K562 (cell line): ENCODE results near the gene SHC1. TPM values are rescaled to one million over a fixed set of nuclear protein-coding genes. Genes with fewer than 3 reads are reported as not detected.

Experiments
- CBFA2T3 ChIP-seq: fragments of 450-650 bp; IDR thresholded peaks from 2 replicates; pipeline ENCODE4 v1.6.1; 2017
- E2F6 ChIP-seq, 2 experiments: IDR thresholded peaks; 2 replicates each; pipeline ENCODE4 v1.6.1; 2011; ENCODE audit warnings: borderline replicate concordance in 1 of 2, control low read depth in 1 of 2, low read depth in 1 of 2, low read length in 1 of 2, mild to moderate bottlenecking in 1 of 2, mixed read lengths in 1 of 2, moderate library complexity in 1 of 2; ENCODE audit not compliant: insufficient read depth in 1 of 2, insufficient read length in 1 of 2, poor library complexity in 1 of 2, severe bottlenecking in 1 of 2; ENCODE audit errors: extremely low read depth in 1 of 2
- MECOM ChIP-seq: fragments of 250-450 bp; sonication (Bioruptor Pico); IDR thresholded peaks from 2 replicates; pipeline ENCODE4 v1.8.0; 2022; ENCODE audit warnings: inconsistent platforms
- NFE2 ChIP-seq: IDR thresholded peaks from 2 replicates; pipeline ENCODE4 v1.6.1; 2014; ENCODE audit warnings: antibody characterized with exemption, low read depth
- NR0B1 ChIP-seq: fragments of 450-650 bp; IDR thresholded peaks from one replicate; pipeline ENCODE4 v1.6.1; 2018; ENCODE audit warnings: mild to moderate bottlenecking, moderate library complexity; ENCODE audit not compliant: partially characterized antibody
- PKNOX1 ChIP-seq: fragments of 450-650 bp; IDR thresholded peaks from 2 replicates; pipeline ENCODE4 v1.6.1; 2016
- POLR2G ChIP-seq: fragments of 200-400 bp; formaldehyde crosslinking; IDR thresholded peaks from 2 replicates; pipeline ENCODE4 v1.6.1; 2017; ENCODE audit warnings: low read depth, mild to moderate bottlenecking, antibody characterized with exemption, low read length, moderate library complexity
- SETDB1 ChIP-seq: IDR thresholded peaks from one replicate; pipeline ENCODE4 v1.6.1; 2012; ENCODE audit warnings: low read length, control low read depth, inconsistent platforms
- SMAD4 ChIP-seq: fragments of 250-450 bp; sonication (Bioruptor Pico); conservative IDR thresholded peaks from 2 replicates; pipeline ENCODE4 v1.8.0; 2021; ENCODE audit warnings: inconsistent platforms, mild to moderate bottlenecking, moderate library complexity
- SMARCA5 ChIP-seq: fragments of 450-650 bp; IDR thresholded peaks from 2 replicates; pipeline ENCODE4 v1.6.1; 2016
- SMARCC2 ChIP-seq: fragments of 450-650 bp; IDR thresholded peaks from 2 replicates; pipeline ENCODE4 v1.6.1; 2017; ENCODE audit warnings: antibody characterized with exemption, moderate library complexity, mild to moderate bottlenecking, low read depth
- ZNF124 ChIP-seq: sonication (generic); formaldehyde crosslinking; IDR thresholded peaks from 2 replicates; pipeline ENCODE4 v1.8.1; 2022; ENCODE audit warnings: missing genetic modification reagents
- ZNF408 ChIP-seq: fragments of 250-450 bp; sonication (Bioruptor Pico); IDR thresholded peaks from 2 replicates; pipeline ENCODE4 v1.4.0; 2020; ENCODE audit warnings: low read depth, mild to moderate bottlenecking, moderate library complexity
- polyA plus RNA-seq, 8 experiments: library from polyadenylated mRNA; depleted of rRNA in 4 of 8; stranded (reverse) in 5 of 8; unstranded in 3 of 8; fragments of >200 nt; fragmentation: Nextera tagmentation in 2 of 8; fragmentation: Illumina TruSeq in 1 of 8; extraction: Ambion mirVana in 2 of 8; extraction: Trizol in 1 of 8; gene quantifications; 2 replicates each; pipeline versions ENCODE4 v1.2.1 to v1.2.3, GENCODE V29; 2011 to 2014; ENCODE audit warnings: inconsistent platforms in 1 of 8, missing spikeins in 1 of 8
- total RNA-seq, 7 experiments: library from RNA; depleted of rRNA in 6 of 7; stranded (reverse); fragments of >200 nt in 6 of 7; fragmentation: Illumina TruSeq in 2 of 7; extraction: Trizol in 2 of 7; gene quantifications; 2 replicates each; pipeline versions ENCODE4 v1.2.1 to v1.2.3, GENCODE V29; 2011 to 2021; ENCODE audit warnings: low replicate concordance in 1 of 7
- TF ChIP-seq, protein P1 (sequence below): fragments of 450-650 bp; IDR thresholded peaks from 2 replicates; pipeline ENCODE4 v1.7.1; 2018; ENCODE audit warnings: mild to moderate bottlenecking, low read depth; ENCODE audit not compliant: partially characterized antibody
- TF ChIP-seq, protein P2 (sequence below): fragments of 250-450 bp; sonication (Bioruptor Pico); IDR thresholded peaks from 2 replicates; pipeline ENCODE4 v1.5.0; 2021
- TF ChIP-seq, protein P3 (sequence below): sonication (generic); formaldehyde crosslinking; IDR thresholded peaks from 2 replicates; pipeline ENCODE4 v1.8.1; 2023; ENCODE audit warnings: mild to moderate bottlenecking, missing genetic modification reagents

SHC1 gene
- total and polyA plus RNA-seq, 9 of the 15 experiments (the other 6 are each of a cell fraction or from before 2014, with no cell fraction given): 4.1 to 113 (median 51.9) TPM

DNA sequence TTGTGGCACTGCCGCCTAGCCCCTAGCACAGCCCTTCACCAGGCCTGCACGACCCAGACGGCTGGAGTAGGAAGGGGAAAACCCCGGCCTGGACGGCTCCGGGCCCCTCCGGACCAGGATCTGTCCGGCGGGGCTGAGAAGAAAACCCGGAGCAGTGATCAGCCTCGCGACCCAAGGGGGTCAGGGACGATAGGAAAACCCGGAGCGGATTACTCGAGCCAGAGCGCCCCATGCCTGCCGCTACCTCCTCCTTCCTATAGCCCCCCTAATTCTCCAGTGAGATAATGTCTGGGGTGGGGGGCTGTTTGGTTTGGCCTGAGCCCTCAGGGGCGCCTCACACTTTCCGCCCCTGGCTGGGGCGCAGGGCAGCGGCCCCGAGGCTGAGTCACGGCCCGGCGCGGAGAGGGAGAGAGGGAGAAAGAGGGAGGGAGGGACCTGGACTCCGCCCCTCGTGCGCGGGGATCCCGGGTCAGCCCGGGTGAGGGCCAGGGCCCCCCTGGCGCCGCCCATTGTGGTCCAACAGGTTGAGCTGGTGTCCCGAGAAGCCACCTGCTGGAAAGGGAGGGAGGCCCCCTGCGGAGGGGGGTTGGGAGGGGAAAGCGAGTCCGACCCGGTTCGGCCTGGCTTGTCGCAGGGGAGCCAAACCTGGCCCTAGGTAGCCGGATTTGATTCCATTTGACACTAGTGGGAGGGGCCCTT, 30.3 kb upstream of the SHC1 start (continued):
- TF ChIP-seq SMAD4 (CRISPR knock-in tag) (peak; percentile 98), NR0B1 (no peak), MECOM (no peak), SETDB1 (no peak), NFE2 (peak; percentile 89), SMARCC2 (peak; percentile 83; the same call in 1 of the 2 replicates), PKNOX1 (peak; percentile 59), CBFA2T3 (peak; percentile 6; the same call in 1 of the 2 replicates), ZNF124 (CRISPR knock-in tag) (no peak), POLR2G (peak; percentile 92), E2F6 (IDR thresholded peaks at IDR 0.05; ENCODE audit: borderline replicate concordance in 1 of 2, extremely low read depth in 1 of 2, insufficient read depth in 1 of 2, insufficient read length in 1 of 2, low read depth in 1 of 2, low read length in 1 of 2, poor library complexity in 1 of 2, severe bottlenecking in 1 of 2) (peak in 1 of 2 experiments; percentile 66), ZNF408 (CRISPR knock-in tag) (no peak), SMARCA5 (no peak)
- TF ChIP-seq, protein P1, sequence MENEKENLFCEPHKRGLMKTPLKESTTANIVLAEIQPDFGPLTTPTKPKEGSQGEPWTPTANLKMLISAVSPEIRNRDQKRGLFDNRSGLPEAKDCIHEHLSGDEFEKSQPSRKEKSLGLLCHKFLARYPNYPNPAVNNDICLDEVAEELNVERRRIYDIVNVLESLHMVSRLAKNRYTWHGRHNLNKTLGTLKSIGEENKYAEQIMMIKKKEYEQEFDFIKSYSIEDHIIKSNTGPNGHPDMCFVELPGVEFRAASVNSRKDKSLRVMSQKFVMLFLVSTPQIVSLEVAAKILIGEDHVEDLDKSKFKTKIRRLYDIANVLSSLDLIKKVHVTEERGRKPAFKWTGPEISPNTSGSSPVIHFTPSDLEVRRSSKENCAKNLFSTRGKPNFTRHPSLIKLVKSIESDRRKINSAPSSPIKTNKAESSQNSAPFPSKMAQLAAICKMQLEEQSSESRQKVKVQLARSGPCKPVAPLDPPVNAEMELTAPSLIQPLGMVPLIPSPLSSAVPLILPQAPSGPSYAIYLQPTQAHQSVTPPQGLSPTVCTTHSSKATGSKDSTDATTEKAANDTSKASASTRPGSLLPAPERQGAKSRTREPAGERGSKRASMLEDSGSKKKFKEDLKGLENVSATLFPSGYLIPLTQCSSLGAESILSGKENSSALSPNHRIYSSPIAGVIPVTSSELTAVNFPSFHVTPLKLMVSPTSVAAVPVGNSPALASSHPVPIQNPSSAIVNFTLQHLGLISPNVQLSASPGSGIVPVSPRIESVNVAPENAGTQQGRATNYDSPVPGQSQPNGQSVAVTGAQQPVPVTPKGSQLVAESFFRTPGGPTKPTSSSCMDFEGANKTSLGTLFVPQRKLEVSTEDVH: peak; percentile 66
- TF ChIP-seq, protein P2, sequence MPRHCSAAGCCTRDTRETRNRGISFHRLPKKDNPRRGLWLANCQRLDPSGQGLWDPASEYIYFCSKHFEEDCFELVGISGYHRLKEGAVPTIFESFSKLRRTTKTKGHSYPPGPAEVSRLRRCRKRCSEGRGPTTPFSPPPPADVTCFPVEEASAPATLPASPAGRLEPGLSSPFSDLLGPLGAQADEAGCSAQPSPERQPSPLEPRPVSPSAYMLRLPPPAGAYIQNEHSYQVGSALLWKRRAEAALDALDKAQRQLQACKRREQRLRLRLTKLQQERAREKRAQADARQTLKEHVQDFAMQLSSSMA (CRISPR knock-in tag): no peak
- TF ChIP-seq, protein P3, sequence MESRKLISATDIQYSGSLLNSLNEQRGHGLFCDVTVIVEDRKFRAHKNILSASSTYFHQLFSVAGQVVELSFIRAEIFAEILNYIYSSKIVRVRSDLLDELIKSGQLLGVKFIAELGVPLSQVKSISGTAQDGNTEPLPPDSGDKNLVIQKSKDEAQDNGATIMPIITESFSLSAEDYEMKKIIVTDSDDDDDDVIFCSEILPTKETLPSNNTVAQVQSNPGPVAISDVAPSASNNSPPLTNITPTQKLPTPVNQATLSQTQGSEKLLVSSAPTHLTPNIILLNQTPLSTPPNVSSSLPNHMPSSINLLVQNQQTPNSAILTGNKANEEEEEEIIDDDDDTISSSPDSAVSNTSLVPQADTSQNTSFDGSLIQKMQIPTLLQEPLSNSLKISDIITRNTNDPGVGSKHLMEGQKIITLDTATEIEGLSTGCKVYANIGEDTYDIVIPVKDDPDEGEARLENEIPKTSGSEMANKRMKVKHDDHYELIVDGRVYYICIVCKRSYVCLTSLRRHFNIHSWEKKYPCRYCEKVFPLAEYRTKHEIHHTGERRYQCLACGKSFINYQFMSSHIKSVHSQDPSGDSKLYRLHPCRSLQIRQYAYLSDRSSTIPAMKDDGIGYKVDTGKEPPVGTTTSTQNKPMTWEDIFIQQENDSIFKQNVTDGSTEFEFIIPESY (CRISPR knock-in tag): peak; percentile 59; the same call in 1 of the 2 replicates
